RCC 7860 (cell line): Measurements from ENCODE around the gene C19orf33.

ENCODE experiments used
- DNase-seq: peaks from one replicate; pipeline ENCODE4 v3.0.0-alpha.2; 2015; ENCODE audit warnings: low spot score
- FAIRE-seq: peaks from 2 replicates; lab custom pipeline; 2012; peaks lifted over from hg19 to GRCh38; lab: Jason Lieb, UNC

Gene C19orf33

GRCh38 chr19:38278751-38279150 lies 25.3 kb upstream of the C19orf33 start:
- DNase-seq (no peak), FAIRE-seq (no peak)

- no peak for FAIRE-seq
- no peak for DNase-seq
These were observed 23.8 kb upstream of the C19orf33 start for GRCh38 chr19:38280030-38280921.

DNA sequence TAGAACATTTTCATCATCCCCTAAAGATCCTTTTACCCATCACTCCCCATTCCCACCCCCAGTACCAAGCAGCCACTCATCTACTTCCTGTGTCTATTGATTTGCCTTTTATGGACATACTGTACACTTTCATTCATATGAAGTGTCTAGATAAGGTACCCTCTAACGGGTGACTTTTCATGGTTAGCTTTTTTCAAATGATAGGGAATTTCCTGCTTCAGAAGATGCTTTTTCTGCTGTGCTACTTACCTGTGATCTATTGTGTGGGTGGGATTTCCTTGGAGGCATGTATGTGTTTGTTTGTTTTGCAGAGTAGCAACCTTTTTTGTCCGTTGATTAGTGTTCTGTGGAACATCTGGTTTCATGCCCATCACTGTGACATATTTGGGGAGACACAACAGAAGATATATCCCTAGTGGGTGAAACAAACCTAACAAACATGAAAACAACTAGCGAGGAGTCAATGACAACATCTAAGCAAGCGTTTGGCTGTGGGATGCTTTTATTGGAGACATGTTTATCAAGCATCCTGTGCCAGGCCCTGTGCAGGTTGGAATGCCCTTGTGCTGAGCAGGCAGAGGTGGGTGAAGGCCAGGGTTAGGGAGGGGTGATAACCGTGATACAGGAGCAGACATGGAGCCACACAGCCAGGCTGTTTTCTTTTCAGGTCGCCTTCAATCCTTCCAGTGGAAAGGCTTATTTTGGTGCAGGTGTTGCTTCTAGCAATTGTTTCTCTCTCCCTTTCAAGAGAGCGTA lies 22.1 kb upstream of the C19orf33 start:
- FAIRE-seq (no peak), DNase-seq (no peak)

DNA sequence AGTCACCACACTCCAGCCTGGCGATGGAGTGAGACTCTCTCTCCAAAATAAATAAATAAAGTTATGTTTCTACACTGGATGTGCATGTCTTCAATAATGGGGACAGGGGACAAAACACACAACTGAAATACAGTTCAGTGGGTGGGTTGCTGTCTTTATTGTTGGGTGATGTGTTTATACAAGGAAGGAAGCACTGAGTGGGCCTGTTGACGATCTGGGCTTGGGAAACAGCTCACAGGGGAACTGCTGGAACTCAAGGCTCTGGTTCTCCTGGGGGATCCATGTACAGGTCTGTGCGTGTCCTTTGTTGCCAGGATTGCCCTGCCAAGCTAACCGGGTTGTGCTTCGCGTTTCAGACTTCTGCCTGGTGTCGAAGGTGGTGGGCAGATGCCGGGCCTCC lies 20.8 kb upstream of the C19orf33 start:
- DNase-seq (no peak), FAIRE-seq (no peak)

GRCh38 chr19:38284422-38284821 lies 19.6 kb upstream of the C19orf33 start:
- DNase-seq: no peak
- no peak for FAIRE-seq

DNA sequence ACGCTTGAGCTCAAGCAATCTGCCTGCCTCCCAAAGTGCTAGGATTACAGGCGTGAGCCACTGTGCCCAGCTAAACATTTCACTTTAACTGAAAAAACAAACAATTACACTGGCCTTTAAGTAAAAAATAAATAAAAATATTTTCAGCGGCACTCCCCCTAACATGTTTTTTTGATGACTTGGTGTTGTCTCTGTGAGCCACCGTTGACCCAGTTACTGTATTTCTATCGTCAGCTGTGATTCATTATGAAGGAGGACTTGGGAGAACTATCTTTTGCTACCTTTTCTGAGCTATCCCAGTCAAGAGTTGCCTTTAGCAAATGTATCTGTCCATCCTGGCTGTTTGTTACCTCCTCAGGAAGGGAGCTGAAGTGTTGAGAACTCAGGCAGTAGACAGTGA lies 18.5 kb upstream of the C19orf33 start:
- DNase-seq: no peak
- FAIRE-seq: no peak

DNA sequence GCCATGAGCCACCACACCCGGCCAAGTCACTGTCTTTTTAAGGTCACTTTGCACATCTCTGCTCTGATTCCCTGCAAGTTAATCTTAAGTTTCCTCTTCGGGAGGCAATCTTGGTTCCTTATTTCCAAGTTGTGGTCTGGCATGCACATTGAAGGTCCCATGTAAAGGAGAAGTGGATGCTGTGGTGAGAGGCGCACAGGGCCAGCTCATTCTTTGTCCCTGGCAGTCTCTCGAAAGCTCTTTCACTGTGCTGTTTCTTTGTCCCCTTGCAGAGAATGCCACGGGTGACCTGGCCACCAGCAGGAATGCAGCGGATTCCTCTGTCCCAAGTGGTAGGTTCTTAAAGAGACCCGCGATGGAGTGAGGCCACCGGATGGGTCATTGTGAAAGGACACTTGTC lies 16.4 kb upstream of the C19orf33 start:
- FAIRE-seq: no peak

DNA sequence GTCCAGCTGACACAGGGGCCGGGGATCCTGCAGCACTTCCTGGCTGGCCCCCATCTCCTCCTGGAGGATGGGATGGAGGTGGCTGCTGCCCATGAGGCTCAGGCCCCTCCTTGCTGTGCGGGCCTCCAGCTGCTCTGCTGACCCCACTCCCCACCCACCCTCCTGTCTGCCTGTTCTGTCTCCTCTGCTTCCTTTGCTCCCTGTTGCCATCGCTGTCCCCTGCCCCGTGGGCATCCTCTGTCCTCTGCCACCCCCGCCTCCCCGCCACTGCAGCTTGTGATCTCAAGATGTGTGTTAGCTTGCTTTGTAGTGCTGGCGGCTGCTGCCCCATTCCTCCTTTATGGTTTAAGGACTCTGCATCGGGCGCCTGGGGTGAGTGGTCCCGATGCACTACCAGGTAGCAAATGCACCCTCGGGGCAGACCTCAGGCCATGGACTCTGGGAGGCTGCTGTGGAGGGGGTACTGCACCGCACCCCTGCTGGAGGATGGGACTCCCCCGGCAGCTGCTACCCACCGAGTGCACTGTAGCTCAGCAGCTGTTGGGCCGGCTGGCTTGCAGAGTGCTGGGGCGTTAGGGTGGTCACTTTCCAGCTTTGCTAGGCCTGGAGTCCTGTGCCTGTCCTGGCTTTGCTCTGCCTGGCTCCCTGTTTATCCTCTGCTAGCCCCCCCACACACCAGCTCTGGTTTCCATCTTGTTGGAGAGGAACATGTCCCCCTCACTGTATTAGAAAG lies 15.8 kb upstream of the C19orf33 start:
- DNase-seq (no peak), FAIRE-seq (no peak)

More for the DNA sequence above, 16.4 kb upstream of the C19orf33 start:
- no peak for DNase-seq

DNA sequence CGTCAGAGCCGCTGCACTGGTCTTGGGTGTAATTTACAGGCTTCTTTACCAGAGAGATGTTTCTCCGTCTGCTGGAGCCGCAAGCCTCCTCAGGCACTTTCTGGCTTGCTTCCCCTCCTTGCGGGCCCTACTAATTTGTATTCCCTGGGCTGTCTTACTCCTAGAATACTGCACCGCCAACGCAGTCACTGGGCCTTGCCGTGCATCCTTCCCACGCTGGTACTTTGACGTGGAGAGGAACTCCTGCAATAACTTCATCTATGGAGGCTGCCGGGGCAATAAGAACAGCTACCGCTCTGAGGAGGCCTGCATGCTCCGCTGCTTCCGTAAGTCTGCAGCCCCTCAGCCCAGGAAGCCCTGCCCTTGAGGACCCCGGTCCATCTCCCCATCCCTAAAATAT lies 14.1 kb upstream of the C19orf33 start:
- DNase-seq (no peak), FAIRE-seq (no peak)

GRCh38 chr19:38290631-38291147 lies 13.4 kb upstream of the C19orf33 start:
- DNase-seq (peak; percentile 93), FAIRE-seq (peak; percentile 97)

DNA sequence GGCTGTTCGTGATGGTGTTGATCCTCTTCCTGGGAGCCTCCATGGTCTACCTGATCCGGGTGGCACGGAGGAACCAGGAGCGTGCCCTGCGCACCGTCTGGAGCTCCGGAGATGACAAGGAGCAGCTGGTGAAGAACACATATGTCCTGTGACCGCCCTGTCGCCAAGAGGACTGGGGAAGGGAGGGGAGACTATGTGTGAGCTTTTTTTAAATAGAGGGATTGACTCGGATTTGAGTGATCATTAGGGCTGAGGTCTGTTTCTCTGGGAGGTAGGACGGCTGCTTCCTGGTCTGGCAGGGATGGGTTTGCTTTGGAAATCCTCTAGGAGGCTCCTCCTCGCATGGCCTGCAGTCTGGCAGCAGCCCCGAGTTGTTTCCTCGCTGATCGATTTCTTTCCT lies 12.2 kb upstream of the C19orf33 start:
- FAIRE-seq (no peak), DNase-seq (no peak)

GRCh38 chr19:38293281-38293680 lies 10.8 kb upstream of the C19orf33 start:
- no peak for DNase-seq
- FAIRE-seq: no peak

- no peak for DNase-seq
- FAIRE-seq: no peak
These were observed 10.0 kb upstream of the C19orf33 start for GRCh38 chr19:38294090-38294489.

- FAIRE-seq: peak; percentile 95
- DNase-seq: peak; percentile 89
These were observed 5.0 kb upstream of the C19orf33 start for GRCh38 chr19:38298821-38299680.

DNA sequence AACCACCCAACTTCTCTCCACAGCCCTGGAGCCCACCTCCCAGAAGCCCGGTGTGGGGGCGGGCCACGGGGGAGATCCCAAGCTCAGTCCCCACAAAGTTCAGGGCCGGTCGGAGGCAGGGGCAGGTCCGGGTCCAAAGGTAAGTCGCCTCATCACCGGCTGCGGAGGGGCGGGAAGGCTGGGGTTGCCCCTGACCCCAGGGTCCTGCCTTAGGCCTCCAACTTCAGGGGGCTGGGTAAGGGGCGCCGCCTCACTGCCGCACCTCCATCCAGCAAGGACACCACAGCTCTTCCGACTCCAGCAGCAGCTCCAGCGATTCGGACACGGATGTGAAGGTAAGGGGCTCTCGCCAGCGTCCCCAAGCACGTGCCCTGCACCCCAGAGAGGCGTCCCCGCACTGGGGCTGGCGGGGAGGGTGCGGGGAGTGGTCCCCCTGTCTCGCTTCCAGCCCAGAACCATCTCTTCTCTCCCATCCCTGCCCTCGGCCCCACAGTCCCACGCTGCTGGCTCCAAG lies 358 bp downstream of the C19orf33 start:
- DNase-seq (no peak), FAIRE-seq (no peak)

- DNase-seq: peak; percentile 75
- no peak for FAIRE-seq
These were observed 897 bp downstream of the C19orf33 start for GRCh38 chr19:38304866-38305429.

DNA sequence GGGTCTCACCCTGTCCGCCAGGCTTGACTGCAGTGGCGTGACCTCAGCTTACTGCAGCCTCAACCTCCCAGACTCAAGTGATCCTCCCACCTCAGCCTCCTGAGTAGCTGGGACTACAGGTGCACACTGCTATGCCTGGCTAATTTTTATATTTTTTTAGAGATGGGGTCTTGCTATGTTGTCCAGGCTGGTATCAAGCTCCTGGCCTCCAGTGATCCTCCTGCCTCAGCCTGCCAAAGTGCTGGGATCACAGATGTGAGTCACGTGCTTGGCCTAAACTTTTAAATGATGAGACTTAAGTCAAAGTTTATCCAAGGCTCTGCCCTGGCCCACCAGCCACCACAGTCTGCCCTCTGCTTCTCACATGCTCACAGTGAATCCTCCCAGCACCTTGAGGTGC lies 2.2 kb downstream of the C19orf33 start:
- no peak for DNase-seq
- FAIRE-seq: no peak

- no peak for DNase-seq
- no peak for FAIRE-seq
These were observed 3.0 kb downstream of the C19orf33 start for GRCh38 chr19:38307076-38307475.

DNA sequence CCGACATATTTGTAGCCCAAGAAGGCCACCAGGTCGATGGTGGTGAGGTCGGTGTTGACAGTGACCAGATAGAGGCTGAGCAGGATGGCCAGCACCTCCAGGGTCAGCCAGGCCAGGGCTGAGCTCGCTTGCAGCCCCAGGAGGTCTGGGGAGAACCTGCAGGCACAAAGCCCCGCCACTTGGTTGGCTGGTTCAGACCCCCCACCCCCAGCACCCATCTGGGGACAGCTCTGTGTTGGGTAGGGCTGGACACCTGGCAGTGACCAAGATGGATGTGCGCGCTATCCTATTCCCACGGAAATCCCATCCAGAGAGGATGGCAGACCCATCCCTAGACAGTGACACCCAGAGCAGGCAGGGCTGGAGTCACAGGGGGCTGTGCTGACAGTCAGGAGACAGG lies 3.5 kb downstream of the C19orf33 start:
- FAIRE-seq: no peak
- no peak for DNase-seq
